Hepatocyte (in vitro differentiated cells): Measurements from ENCODE around the gene KSR1. TPM values are rescaled to one million over a fixed set of nuclear protein-coding genes. Genes with fewer than 3 reads are reported as not detected.

ENCODE experiments used
- DNase-seq: peaks from one replicate; pipeline ENCODE4 v3.0.0-alpha.2; 2016; ENCODE audit warnings: low spot score
- H2AFZ ChIP-seq: fragments of 200-600 bp; sonication (generic); 2 replicates; pipeline ENCODE4 v1.6.0; 2016; ENCODE audit warnings: antibody characterized with exemption, mild to moderate bottlenecking
- H3K27ac ChIP-seq: fragments of 200-600 bp; sonication (generic); 2 replicates; pipeline ENCODE4 v1.5.1; 2016; ENCODE audit warnings: mild to moderate bottlenecking
- H3K27me3 ChIP-seq: fragments of 200-600 bp; sonication (generic); 2 replicates; pipeline ENCODE4 v1.6.1; 2016
- H3K36me3 ChIP-seq: fragments of 200-600 bp; sonication (generic); replicated peaks from 2 replicates; pipeline ENCODE4 v1.5.1; 2016; ENCODE audit warnings: low read depth; ENCODE audit not compliant: insufficient read depth
- H3K4me1 ChIP-seq: fragments of 200-600 bp; sonication (generic); 2 replicates; pipeline ENCODE4 v1.5.1; 2016; ENCODE audit warnings: mild to moderate bottlenecking, moderate library complexity; ENCODE audit not compliant: insufficient read depth
- H3K4me2 ChIP-seq: fragments of 200-600 bp; sonication (generic); 2 replicates; pipeline ENCODE4 v1.6.0; 2016
- H3K4me3 ChIP-seq: fragments of 200-600 bp; sonication (generic); 2 replicates; pipeline ENCODE4 v1.5.1; 2016; ENCODE audit warnings: mild to moderate bottlenecking
- H3K79me2 ChIP-seq: fragments of 200-600 bp; sonication (generic); 2 replicates; pipeline ENCODE4 v1.6.0; 2017; ENCODE audit warnings: mild to moderate bottlenecking
- H3K9me2 ChIP-seq: fragments of 200-600 bp; sonication (generic); replicated peaks from 2 replicates; pipeline ENCODE4 v1.6.0; 2017; ENCODE audit warnings: mild to moderate bottlenecking; ENCODE audit not compliant: insufficient read depth
- H3K9me3 ChIP-seq: fragments of 200-600 bp; sonication (generic); 2 replicates; pipeline ENCODE4 v1.5.1; 2016; ENCODE audit warnings: low read depth, mild to moderate bottlenecking
- H4K20me1 ChIP-seq: fragments of 200-600 bp; sonication (generic); 2 replicates; pipeline ENCODE4 v1.6.0; 2016; ENCODE audit warnings: mild to moderate bottlenecking; ENCODE audit not compliant: insufficient read depth, poor library complexity, severe bottlenecking
- CTCF ChIP-seq: fragments of 200-600 bp; sonication (generic); IDR thresholded peaks from 2 replicates; pipeline ENCODE4 v1.5.1; 2016; ENCODE audit warnings: antibody characterized with exemption, mild to moderate bottlenecking; ENCODE audit not compliant: poor library complexity
- EZH2 ChIP-seq: fragments of 200-600 bp; sonication (generic); IDR thresholded peaks from 2 replicates; pipeline ENCODE4 v1.6.1; 2016; ENCODE audit warnings: antibody characterized with exemption, mild to moderate bottlenecking, borderline replicate concordance
- EZH2phosphoT487 ChIP-seq: fragments of 200-600 bp; sonication (generic); IDR thresholded peaks from one replicate; pipeline ENCODE4 v1.6.1; 2018; ENCODE audit warnings: antibody characterized with exemption, mild to moderate bottlenecking, low read depth, moderate library complexity; ENCODE audit not compliant: unreplicated experiment, severe bottlenecking
- WGBS: methylation state at CpG from one replicate; pipeline ENCODE4 v1.1.6; 2016; ENCODE audit warnings: low lambda C conversion rate; ENCODE audit errors: missing lambda C conversion rate; 5-methylcytosine and 5-hydroxymethylcytosine counted together
- polyA plus RNA-seq: library from polyadenylated mRNA; unstranded; fragments of >200 nt; fragmentation: Nextera tagmentation; extraction: Ambion mirVana; gene quantifications from 2 replicates; pipeline ENCODE4 v1.2.1, GENCODE V29; 2016
- total RNA-seq: library from RNA; depleted of rRNA; stranded (reverse); fragments of >200 nt; gene quantifications from 2 replicates; pipeline ENCODE4 v1.2.3, GENCODE V29; 2014

The KSR1 gene
- total and polyA plus RNA-seq, 2 experiments from 2014 or later = 16.2 to 32.6 TPM

DNA sequence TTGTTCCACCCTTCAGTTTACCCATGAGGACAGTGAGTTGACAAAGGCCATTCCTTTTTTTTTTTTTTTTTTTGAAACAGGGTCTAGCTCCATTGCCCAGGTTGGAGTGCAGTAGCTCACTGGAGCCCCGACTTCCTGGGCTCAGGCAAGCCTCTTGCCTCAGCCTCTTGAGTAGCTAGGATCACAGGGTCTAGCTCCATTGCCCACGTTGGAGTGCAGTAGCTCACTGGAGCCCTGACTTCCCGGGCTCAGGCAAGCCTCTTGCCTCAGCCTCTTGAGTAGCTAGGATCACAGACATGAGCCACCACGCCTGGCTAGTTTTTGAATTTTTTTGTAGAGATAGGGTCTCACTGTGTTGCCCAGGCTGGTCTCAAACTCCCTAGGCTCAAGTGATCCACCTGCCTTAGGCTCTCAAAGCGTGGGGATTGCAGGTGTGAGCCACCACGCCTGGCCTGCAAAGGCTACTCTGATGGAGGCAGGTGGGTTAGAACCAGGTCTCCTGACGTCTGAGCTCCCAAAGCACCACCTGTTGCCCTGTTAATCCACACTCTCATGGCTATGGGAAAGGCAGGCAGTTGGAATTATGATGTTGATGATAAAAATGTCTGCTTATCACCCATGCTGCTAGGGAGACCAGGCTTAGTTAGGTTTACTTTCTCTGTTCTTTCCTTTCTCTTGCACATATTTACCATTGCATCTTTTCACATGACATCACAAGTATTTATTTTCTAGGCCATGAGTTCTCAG lies 65.2 kb downstream of the KSR1 start:
- Histone ChIP-seq H3K9me2 (no peaks in the 10 kb centered on the region), H3K4me1 (peaks cover 46% of the 10 kb centered on the region), H3K79me2 (peaks cover 88% of the 10 kb centered on the region), H3K27ac (peak overlapping the region; percentile 82), H3K36me3 (no peaks in the 10 kb centered on the region), H3K4me3 (no peak overlapping the region), H3K4me2 (no peak overlapping the region), H3K9me3 (no peaks in the 10 kb centered on the region), H2AFZ (no peak overlapping the region), H4K20me1 (no peaks in the 10 kb centered on the region), H3K27me3 (no peaks in the 10 kb centered on the region)
- no peak for TF ChIP-seq EZH2phosphoT487
- no peak for TF ChIP-seq EZH2
- no peak for TF ChIP-seq CTCF
- WGBS = 85% methylated on average over 7 of the region's 7 CpGs
- DNase-seq = no peak

DNA sequence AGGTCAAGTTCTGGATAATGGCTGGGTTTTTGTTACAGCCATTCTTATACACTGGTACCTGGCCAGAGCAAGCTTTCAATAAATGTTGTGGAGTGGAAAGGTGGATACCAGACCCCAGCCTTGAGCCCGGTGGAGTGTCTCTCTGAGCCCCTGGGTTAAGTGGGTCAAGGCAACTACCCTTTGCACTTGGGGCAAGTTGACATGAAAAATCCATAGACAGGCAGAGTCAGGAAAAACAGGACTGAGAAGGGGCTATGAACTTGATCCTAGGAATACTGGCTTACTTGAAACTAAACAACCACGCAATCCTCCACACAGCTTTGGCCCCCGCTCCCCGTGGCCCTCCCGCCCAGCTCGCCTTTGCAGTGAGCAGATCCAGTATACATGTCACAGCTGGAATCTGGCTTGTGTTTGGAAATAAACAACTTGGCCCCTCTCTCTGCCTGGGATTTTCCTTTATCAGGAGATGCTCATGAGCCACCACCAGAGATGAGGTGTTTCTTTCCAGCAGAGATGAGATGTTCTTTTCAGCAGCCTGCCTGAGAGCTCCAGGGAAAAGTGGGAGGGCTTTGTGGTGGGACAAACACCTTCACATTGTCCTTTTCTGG lies 65.9 kb downstream of the KSR1 start:
- 67% methylated on average over 6 of the region's 6 CpGs for WGBS
- H3K4me3 ChIP-seq = no peak overlapping the region
- no peaks in the 10 kb centered on the region for H3K27me3 ChIP-seq
- peaks cover 50% of the 10 kb centered on the region for H3K4me1 ChIP-seq
- TF ChIP-seq CTCF (no peak), EZH2 (no peak), EZH2phosphoT487 (no peak)
- H2AFZ ChIP-seq = no peak overlapping the region
- no peaks in the 10 kb centered on the region for H4K20me1 ChIP-seq
- H3K4me2 ChIP-seq = peak overlapping the region; percentile 55
- no peaks in the 10 kb centered on the region for H3K9me3 ChIP-seq
- H3K9me2 ChIP-seq = no peaks in the 10 kb centered on the region
- peaks cover 85% of the 10 kb centered on the region for H3K79me2 ChIP-seq
- DNase-seq = peak; percentile 60
- no peaks in the 10 kb centered on the region for H3K36me3 ChIP-seq
- peak overlapping the region; percentile 82 for H3K27ac ChIP-seq

GRCh38 chr17:27523712-27524111 lies 67.5 kb downstream of the KSR1 start:
- 95% methylated on average over 1 of the region's 1 CpG for WGBS
- TF ChIP-seq EZH2phosphoT487 (no peak), EZH2 (no peak), CTCF (no peak)
- no peak for DNase-seq

More at GRCh38 chr17:27523712-27524111, 67.5 kb downstream of the KSR1 start:
- Histone ChIP-seq H3K4me3 (no peak overlapping the region), H3K36me3 (no peaks in the 10 kb centered on the region), H3K27ac (peak overlapping the region; percentile 68), H4K20me1 (no peaks in the 10 kb centered on the region), H3K9me3 (no peaks in the 10 kb centered on the region), H3K27me3 (no peaks in the 10 kb centered on the region), H3K4me2 (no peak overlapping the region), H2AFZ (no peak overlapping the region), H3K9me2 (no peaks in the 10 kb centered on the region), H3K4me1 (peaks cover 50% of the 10 kb centered on the region), H3K79me2 (peaks cover 83% of the 10 kb centered on the region)
